ENCODE measurements around the gene CDC14C. TPM values are rescaled to one million over a fixed set of nuclear protein-coding genes. Genes with fewer than 3 reads are reported as not detected.
A peak's percentile ranks its signal among the peaks of the same experiment; 100 is the strongest.

The CDC14C gene
- total RNA-seq (2022), result 0.24 TPM in 1 of 2 replicates, not detected in the other
- not detected for Bru-seq, nascent RNA
- BruChase-seq, experiment 1, labeled RNA remaining after a 6-hour chase, result percentile 12 among the genes with signal in this experiment
- percentile 19 among the genes with signal in this experiment for BruChase-seq, experiment 2, labeled RNA remaining after a 2-hour chase
- long read RNA-seq, result 0 reads

GRCh38 chr7:48924433-48924832 lies at the start of gene CDC14C:
Gene CDC14C, plus strand, starts transcription at chr7:48924547. Its CDS starts 126 bp downstream, at chr7:48924673.
- intact Hi-C loops (cut with micrococcal nuclease; ENCODE audit: unreplicated experiment), result no loop called here
- H3K36me3 Mint-ChIP-seq (ENCODE audit: insufficient read depth, unreplicated experiment), result no peaks in the 10 kb centered on the region
- no peak for DNase-seq
- peaks cover 2% of the 10 kb centered on the region for H3K9me3 Mint-ChIP-seq (ENCODE audit: low read depth, unreplicated experiment)
- CTCF ChIA-PET, result no interaction called here
- no peak for TF ChIP-seq CTCF (IDR thresholded peaks at IDR 0.05; ENCODE audit: unreplicated experiment)
- BruUV-seq (replicated peaks), result no TSS peak
- no peaks in the 10 kb centered on the region for H3K4me1 Mint-ChIP-seq (ENCODE audit: low read depth, unreplicated experiment)
- H3K27ac Mint-ChIP-seq (ENCODE audit: unreplicated experiment), result no peak within 1 kb of the TSS
- no peak within 1 kb of the TSS for H3K4me3 Mint-ChIP-seq (ENCODE audit: low read depth, unreplicated experiment)
- H3K27me3 Mint-ChIP-seq (ENCODE audit: unreplicated experiment), result no peaks in the 10 kb centered on the region

- DNase-seq, result peak; percentile 71
- no peaks in the 10 kb centered on the region for H3K9me3 Mint-ChIP-seq (ENCODE audit: low read depth, unreplicated experiment)
- H3K36me3 Mint-ChIP-seq (ENCODE audit: insufficient read depth, unreplicated experiment), result no peaks in the 10 kb centered on the region
- H3K4me1 Mint-ChIP-seq (ENCODE audit: low read depth, unreplicated experiment), result peaks cover 8% of the 10 kb centered on the region
- H3K27ac Mint-ChIP-seq (ENCODE audit: unreplicated experiment), result no peak overlapping the region
- no peak overlapping the region for H3K4me3 Mint-ChIP-seq (ENCODE audit: low read depth, unreplicated experiment)
- CTCF ChIA-PET, result no interaction called here
- no TSS peak for BruUV-seq (replicated peaks)
- intact Hi-C loops (cut with micrococcal nuclease; ENCODE audit: unreplicated experiment), result loop anchor here (1.0 to 10.0 kb wide), 5 partner anchors 451 to 980 kb away; no protein-coding TSS in a partner anchor
- H3K27me3 Mint-ChIP-seq (ENCODE audit: unreplicated experiment), result no peaks in the 10 kb centered on the region
- peak; percentile 58 for TF ChIP-seq CTCF (IDR thresholded peaks at IDR 0.05; ENCODE audit: unreplicated experiment)
Observed at GRCh38 chr7:48875045-48875916, 49.1 kb upstream of the CDC14C start.

GRCh38 chr7:48876087-48876486 lies 48.3 kb upstream of the CDC14C start:
- no peak for TF ChIP-seq CTCF (IDR thresholded peaks at IDR 0.05; ENCODE audit: unreplicated experiment)
- CTCF ChIA-PET, result no interaction called here
- no peaks in the 10 kb centered on the region for H3K27me3 Mint-ChIP-seq (ENCODE audit: unreplicated experiment)
- intact Hi-C loops (cut with micrococcal nuclease; ENCODE audit: unreplicated experiment), result loop anchor here (5.0 to 10.0 kb wide), 2 partner anchors 739 to 979 kb away; no protein-coding TSS in a partner anchor
- no peak for DNase-seq
- no peak overlapping the region for H3K27ac Mint-ChIP-seq (ENCODE audit: unreplicated experiment)
- H3K9me3 Mint-ChIP-seq (ENCODE audit: low read depth, unreplicated experiment), result no peaks in the 10 kb centered on the region
- no TSS peak for BruUV-seq (replicated peaks)
- no peak overlapping the region for H3K4me3 Mint-ChIP-seq (ENCODE audit: low read depth, unreplicated experiment)
- H3K36me3 Mint-ChIP-seq (ENCODE audit: insufficient read depth, unreplicated experiment), result no peaks in the 10 kb centered on the region
- H3K4me1 Mint-ChIP-seq (ENCODE audit: low read depth, unreplicated experiment), result peaks cover 8% of the 10 kb centered on the region

- H3K9me3 Mint-ChIP-seq (ENCODE audit: low read depth, unreplicated experiment), result peaks cover 6% of the 10 kb centered on the region
- H3K36me3 Mint-ChIP-seq (ENCODE audit: insufficient read depth, unreplicated experiment), result no peaks in the 10 kb centered on the region
- no TSS peak for BruUV-seq (replicated peaks)
- no peak overlapping the region for H3K27ac Mint-ChIP-seq (ENCODE audit: unreplicated experiment)
- CTCF ChIA-PET, result no interaction called here
- no peaks in the 10 kb centered on the region for H3K4me1 Mint-ChIP-seq (ENCODE audit: low read depth, unreplicated experiment)
- intact Hi-C loops (cut with micrococcal nuclease; ENCODE audit: unreplicated experiment), result loop anchor here (5.0 kb wide), 1 partner anchor 929 kb away; no protein-coding TSS in a partner anchor
- no peaks in the 10 kb centered on the region for H3K27me3 Mint-ChIP-seq (ENCODE audit: unreplicated experiment)
- DNase-seq, result no peak
- TF ChIP-seq CTCF (IDR thresholded peaks at IDR 0.05; ENCODE audit: unreplicated experiment), result no peak
- no peak overlapping the region for H3K4me3 Mint-ChIP-seq (ENCODE audit: low read depth, unreplicated experiment)
Observed at GRCh38 chr7:48880851-48881250, 43.5 kb upstream of the CDC14C start.
